Measurements from ENCODE around the gene SELE.

- TF ChIP-seq CTCF (IDR thresholded peaks at IDR 0.05), result no peak
- no peak for TF ChIP-seq POLR2A (IDR thresholded peaks at IDR 0.05)
Measured at GRCh38 chr1:169750041-169750440, 16.2 kb upstream of the SELE start.
